Caco-2 (cell line): Measurements from ENCODE around the gene SELENON. TPM values are rescaled to one million over a fixed set of nuclear protein-coding genes. Genes with fewer than 3 reads are reported as not detected.
A peak's percentile ranks its signal among the peaks of the same experiment; 100 is the strongest.

Source experiments
- BruUV-seq: library from RNA; stranded (reverse); fragments of 400-500 nt; replicated peaks from 2 replicates; lab custom pipeline; 2021; lab: Mats Ljungman, UMichigan
- CTCF ChIA-PET: fragments of 300-600 bp; sonication (Branson Sonifier 250); formaldehyde crosslinking; loops from one replicate; lab custom pipeline; 2022; ENCODE audit warnings: antibody characterized with exemption; lab: Charles Lee
- POLR2A ChIA-PET: fragments of 300-600 bp; sonication (Branson Sonifier 250); formaldehyde crosslinking; loops from one replicate; lab custom pipeline; 2022; ENCODE audit warnings: antibody characterized with exemption; lab: Charles Lee
- DNase-seq, 2 experiments: peaks; one replicate each; pipeline versions ENCODE4 v3.0.0 to v3.0.0-alpha.2; 2020 to 2022
- H3K27me3 ChIP-seq: replicated peaks from 2 replicates; pipeline ENCODE4 v1.6.0; 2011; ENCODE audit warnings: low read length; ENCODE audit not compliant: control insufficient read depth, insufficient read depth
- H3K36me3 ChIP-seq: 2 replicates; pipeline ENCODE4 v1.5.1; 2011; ENCODE audit warnings: low read length; ENCODE audit not compliant: control insufficient read depth, insufficient read depth
- H3K4me1 ChIP-seq: fragments of 250-450 bp; sonication (Bioruptor Pico); 2 replicates; pipeline ENCODE4 v1.5.1; 2020; ENCODE audit warnings: mild to moderate bottlenecking
- H3K4me3 ChIP-seq: 2 replicates; pipeline ENCODE4 v1.5.1; 2011; ENCODE audit warnings: low read depth, mild to moderate bottlenecking, control low read depth, low read length
- H3K9me3 ChIP-seq: fragments of 250-450 bp; sonication (Bioruptor Pico); 2 replicates; pipeline ENCODE4 v1.5.1; 2020; ENCODE audit warnings: mild to moderate bottlenecking, moderate library complexity
- H3K27ac Mint-ChIP-seq: one replicate; pipeline ENCODE4 v1.8.0; 2022; ENCODE audit warnings: mixed read lengths; ENCODE audit not compliant: unreplicated experiment
- H3K27me3 Mint-ChIP-seq: one replicate; pipeline ENCODE4 v1.8.0; 2022; ENCODE audit warnings: mixed read lengths; ENCODE audit not compliant: insufficient read depth, unreplicated experiment
- H3K36me3 Mint-ChIP-seq: one replicate; pipeline ENCODE4 v1.8.0; 2022; ENCODE audit warnings: mild to moderate bottlenecking, mixed read lengths; ENCODE audit not compliant: insufficient read depth, unreplicated experiment
- H3K4me1 Mint-ChIP-seq: one replicate; pipeline ENCODE4 v1.8.0; 2022; ENCODE audit warnings: low read depth, mixed read lengths; ENCODE audit not compliant: unreplicated experiment
- H3K4me3 Mint-ChIP-seq: one replicate; pipeline ENCODE4 v1.8.0; 2022; ENCODE audit warnings: mild to moderate bottlenecking, moderate library complexity, mixed read lengths; ENCODE audit not compliant: unreplicated experiment
- H3K9me3 Mint-ChIP-seq: one replicate; pipeline ENCODE4 v1.8.0; 2022; ENCODE audit warnings: mixed read lengths; ENCODE audit not compliant: unreplicated experiment
- intact Hi-C: fragments of 100-400 bp; cut with micrococcal nuclease; formaldehyde crosslinking; loops from one replicate; pipeline ENCODE4 v1.10.0; 2022; ENCODE audit not compliant: unreplicated experiment
- total RNA-seq: library from RNA; stranded (reverse); gene quantifications from 2 replicates; pipeline ENCODE4 v1.2.3, GENCODE V29; 2022
- TF ChIP-seq, protein P1 (sequence below), 2 experiments: fragments of 200-600 bp in 1 of 2; IDR thresholded peaks; 1 replicate in 1 of 2; 2 replicates in 1 of 2; pipeline versions ENCODE4 v1.5.1 to v1.8.0; 2011 to 2022; ENCODE audit warnings: antibody characterized with exemption in 1 of 2, control low read depth in 1 of 2, inconsistent platforms in 1 of 2, low read depth in 1 of 2, low read length in 1 of 2, mild to moderate bottlenecking in 1 of 2, moderate library complexity in 1 of 2; ENCODE audit not compliant: insufficient read depth in 1 of 2, severe bottlenecking in 1 of 2, unreplicated experiment in 1 of 2

The SELENON gene
- total RNA-seq, 1 experiment from 2014 or later, result 58.3 TPM

DNA sequence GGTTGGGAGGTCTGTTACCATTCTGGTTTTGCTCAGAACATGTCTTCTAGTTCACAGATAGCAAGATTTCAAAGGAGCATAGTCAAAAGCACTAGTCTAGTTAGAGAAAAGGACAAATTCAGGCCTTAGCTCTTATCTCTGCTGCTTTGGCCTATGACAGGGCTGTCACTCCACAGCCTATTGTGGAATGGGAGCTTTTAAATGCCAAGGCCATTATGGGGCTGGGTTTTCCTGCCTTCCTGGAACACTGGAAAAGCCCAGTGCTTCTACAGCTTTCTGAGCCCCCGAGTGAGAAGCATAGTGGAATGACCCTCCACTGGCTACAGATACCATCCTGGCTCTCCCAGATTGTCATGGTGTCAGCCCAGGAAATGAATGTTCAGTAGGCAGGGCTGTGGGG is 29.1 kb downstream of the SELENON start:
- intact Hi-C loops, result no loop called here
- H3K27ac Mint-ChIP-seq, result no peak overlapping the region
- Histone ChIP-seq H3K36me3 (peaks cover 1% of the 10 kb centered on the region), H3K9me3 (no peaks in the 10 kb centered on the region), H3K4me3 (no peak overlapping the region), H3K4me1 (no peaks in the 10 kb centered on the region), H3K27me3 (no peaks in the 10 kb centered on the region)
- peaks cover 60% of the 10 kb centered on the region for H3K36me3 Mint-ChIP-seq
- TF ChIP-seq, protein P1, sequence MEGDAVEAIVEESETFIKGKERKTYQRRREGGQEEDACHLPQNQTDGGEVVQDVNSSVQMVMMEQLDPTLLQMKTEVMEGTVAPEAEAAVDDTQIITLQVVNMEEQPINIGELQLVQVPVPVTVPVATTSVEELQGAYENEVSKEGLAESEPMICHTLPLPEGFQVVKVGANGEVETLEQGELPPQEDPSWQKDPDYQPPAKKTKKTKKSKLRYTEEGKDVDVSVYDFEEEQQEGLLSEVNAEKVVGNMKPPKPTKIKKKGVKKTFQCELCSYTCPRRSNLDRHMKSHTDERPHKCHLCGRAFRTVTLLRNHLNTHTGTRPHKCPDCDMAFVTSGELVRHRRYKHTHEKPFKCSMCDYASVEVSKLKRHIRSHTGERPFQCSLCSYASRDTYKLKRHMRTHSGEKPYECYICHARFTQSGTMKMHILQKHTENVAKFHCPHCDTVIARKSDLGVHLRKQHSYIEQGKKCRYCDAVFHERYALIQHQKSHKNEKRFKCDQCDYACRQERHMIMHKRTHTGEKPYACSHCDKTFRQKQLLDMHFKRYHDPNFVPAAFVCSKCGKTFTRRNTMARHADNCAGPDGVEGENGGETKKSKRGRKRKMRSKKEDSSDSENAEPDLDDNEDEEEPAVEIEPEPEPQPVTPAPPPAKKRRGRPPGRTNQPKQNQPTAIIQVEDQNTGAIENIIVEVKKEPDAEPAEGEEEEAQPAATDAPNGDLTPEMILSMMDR (IDR thresholded peaks at IDR 0.05; ENCODE audit: insufficient read depth in 1 of 2, low read depth in 1 of 2, low read length in 1 of 2, severe bottlenecking in 1 of 2, unreplicated experiment in 1 of 2), result no peak
- ChIA-PET POLR2A (no interaction called here), CTCF (interaction anchor here (0.7 kb wide), 1 partner anchor 402 kb away, joined by 4 read pairs; no protein-coding TSS in a partner anchor)
- no peaks in the 10 kb centered on the region for H3K9me3 Mint-ChIP-seq
- H3K4me1 Mint-ChIP-seq, result no peaks in the 10 kb centered on the region
- H3K27me3 Mint-ChIP-seq, result no peaks in the 10 kb centered on the region
- BruUV-seq, result no TSS peak
- H3K4me3 Mint-ChIP-seq, result no peak overlapping the region
- DNase-seq, result no peak

DNA sequence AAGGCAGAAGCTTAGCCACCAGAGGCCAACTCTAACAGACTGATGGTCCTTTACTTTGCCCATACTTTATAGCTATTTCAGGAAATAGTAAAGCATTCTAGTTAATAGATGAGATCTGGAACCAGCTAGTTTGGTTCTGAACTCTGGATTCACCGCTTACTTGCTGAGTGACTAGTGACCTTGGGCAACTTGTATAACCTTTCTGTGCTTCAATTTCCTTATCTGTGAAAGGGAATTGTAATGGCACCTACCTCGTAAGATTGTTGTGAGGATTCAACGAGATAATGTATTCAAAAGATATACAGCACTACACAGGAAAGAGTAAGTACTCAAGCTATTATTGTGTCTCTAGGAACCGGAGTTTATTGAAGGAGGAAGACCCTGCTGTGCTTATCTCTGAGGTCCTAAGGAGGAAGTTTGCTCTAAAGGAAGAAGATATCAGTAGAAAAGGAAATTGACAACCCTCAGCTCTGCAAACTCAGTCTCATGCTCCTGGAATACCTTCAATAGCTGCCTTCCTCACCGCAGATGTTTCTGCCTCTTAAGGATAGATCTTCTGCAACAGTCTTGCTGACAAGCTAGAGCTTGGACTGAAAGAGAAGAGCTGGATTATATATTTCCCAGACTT is 31.7 kb downstream of the SELENON start:
- CTCF ChIA-PET, result no interaction called here

DNA sequence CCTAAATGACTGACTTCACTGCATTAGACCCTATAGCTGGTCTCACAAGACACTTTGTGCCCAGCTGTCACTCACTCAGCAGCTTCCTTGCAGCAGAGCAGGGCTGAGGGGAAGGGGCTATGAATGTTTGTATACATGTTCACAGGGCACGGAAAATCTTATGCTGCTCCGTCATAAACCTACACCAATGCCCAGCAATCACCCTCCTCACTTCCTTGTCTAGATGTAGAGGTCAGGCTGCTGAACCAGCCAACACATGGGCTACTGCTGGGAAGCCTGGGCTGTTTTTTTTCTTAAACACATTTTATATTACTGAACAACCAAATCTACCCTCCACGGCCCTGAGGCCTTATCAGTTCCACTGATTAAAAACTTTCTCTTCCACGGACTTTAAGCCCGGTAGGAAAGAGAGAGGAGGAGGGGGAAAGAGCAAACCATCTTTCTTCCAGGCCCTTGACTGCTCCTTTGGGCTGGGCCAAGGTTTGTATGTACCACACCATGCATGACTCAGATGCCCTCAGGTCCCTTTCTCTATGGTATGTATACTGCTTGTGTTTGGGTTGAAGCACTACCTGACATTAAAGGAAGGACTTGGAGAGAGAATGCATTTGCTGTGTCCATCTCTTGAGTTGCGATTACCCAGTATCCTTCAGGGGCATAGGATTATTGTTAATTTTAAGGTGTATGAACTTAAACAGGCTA is 32.5 kb downstream of the SELENON start:
- DNase-seq, result no peak
- H3K4me1 ChIP-seq, result no peaks in the 10 kb centered on the region
- H3K36me3 Mint-ChIP-seq, result peaks cover 65% of the 10 kb centered on the region
- H3K4me1 Mint-ChIP-seq, result peaks cover 5% of the 10 kb centered on the region
- BruUV-seq, result TSS peak; percentile 26
- H3K36me3 ChIP-seq, result peaks cover 1% of the 10 kb centered on the region
- POLR2A ChIA-PET, result no interaction called here
- no peak overlapping the region for H3K27ac Mint-ChIP-seq
- intact Hi-C loops, result no loop called here
- H3K9me3 ChIP-seq, result no peaks in the 10 kb centered on the region
- no peaks in the 10 kb centered on the region for H3K27me3 ChIP-seq
- CTCF ChIA-PET, result no interaction called here
- H3K4me3 ChIP-seq, result no peak overlapping the region
- H3K4me3 Mint-ChIP-seq, result no peak overlapping the region
- TF ChIP-seq, protein P1 (IDR thresholded peaks at IDR 0.05; ENCODE audit: insufficient read depth in 1 of 2, low read depth in 1 of 2, low read length in 1 of 2, severe bottlenecking in 1 of 2, unreplicated experiment in 1 of 2), result no peak
- H3K27me3 Mint-ChIP-seq, result no peaks in the 10 kb centered on the region
- H3K9me3 Mint-ChIP-seq, result no peaks in the 10 kb centered on the region

More for the DNA sequence above, 31.7 kb downstream of the SELENON start:
- no peaks in the 10 kb centered on the region for H3K27me3 Mint-ChIP-seq
- H3K36me3 ChIP-seq, result peaks cover 1% of the 10 kb centered on the region
- H3K4me1 ChIP-seq, result no peaks in the 10 kb centered on the region
- H3K4me1 Mint-ChIP-seq, result no peaks in the 10 kb centered on the region
- no peak overlapping the region for H3K27ac Mint-ChIP-seq
- TF ChIP-seq, protein P1 (IDR thresholded peaks at IDR 0.05; ENCODE audit: insufficient read depth in 1 of 2, low read depth in 1 of 2, low read length in 1 of 2, severe bottlenecking in 1 of 2, unreplicated experiment in 1 of 2), result no peak
- H3K27me3 ChIP-seq, result no peaks in the 10 kb centered on the region
- DNase-seq, result no peak
- no peak overlapping the region for H3K4me3 Mint-ChIP-seq
- POLR2A ChIA-PET, result no interaction called here
- H3K36me3 Mint-ChIP-seq, result peaks cover 71% of the 10 kb centered on the region
- H3K4me3 ChIP-seq, result no peak overlapping the region
- H3K9me3 ChIP-seq, result no peaks in the 10 kb centered on the region
- BruUV-seq, result no TSS peak
- no peaks in the 10 kb centered on the region for H3K9me3 Mint-ChIP-seq
- intact Hi-C loops, result no loop called here
